ENCODE measurements around the gene BPI.

BPI gene

GRCh38 chr20:38325905-38326304 lies 21.9 kb downstream of the BPI start:
- Histone ChIP-seq H3K27ac (peak overlapping the region; percentile 53), H3K36me3 (peaks cover 98% of the 10 kb centered on the region), H3K4me1 (ENCODE audit: control insufficient read depth in 1 of 2, insufficient read depth in 1 of 2, low read depth in 1 of 2, low read length in 1 of 2) (no peaks in the 10 kb centered on the region), H3K4me3 (ENCODE audit: low read depth in 1 of 2, low read length in 1 of 2) (no peak overlapping the region), H3K9me3 (no peaks in the 10 kb centered on the region), H3K27me3 (no peaks in the 10 kb centered on the region)
- TF ChIP-seq, protein P1, sequence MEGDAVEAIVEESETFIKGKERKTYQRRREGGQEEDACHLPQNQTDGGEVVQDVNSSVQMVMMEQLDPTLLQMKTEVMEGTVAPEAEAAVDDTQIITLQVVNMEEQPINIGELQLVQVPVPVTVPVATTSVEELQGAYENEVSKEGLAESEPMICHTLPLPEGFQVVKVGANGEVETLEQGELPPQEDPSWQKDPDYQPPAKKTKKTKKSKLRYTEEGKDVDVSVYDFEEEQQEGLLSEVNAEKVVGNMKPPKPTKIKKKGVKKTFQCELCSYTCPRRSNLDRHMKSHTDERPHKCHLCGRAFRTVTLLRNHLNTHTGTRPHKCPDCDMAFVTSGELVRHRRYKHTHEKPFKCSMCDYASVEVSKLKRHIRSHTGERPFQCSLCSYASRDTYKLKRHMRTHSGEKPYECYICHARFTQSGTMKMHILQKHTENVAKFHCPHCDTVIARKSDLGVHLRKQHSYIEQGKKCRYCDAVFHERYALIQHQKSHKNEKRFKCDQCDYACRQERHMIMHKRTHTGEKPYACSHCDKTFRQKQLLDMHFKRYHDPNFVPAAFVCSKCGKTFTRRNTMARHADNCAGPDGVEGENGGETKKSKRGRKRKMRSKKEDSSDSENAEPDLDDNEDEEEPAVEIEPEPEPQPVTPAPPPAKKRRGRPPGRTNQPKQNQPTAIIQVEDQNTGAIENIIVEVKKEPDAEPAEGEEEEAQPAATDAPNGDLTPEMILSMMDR (IDR thresholded peaks at IDR 0.05), result no peak

GRCh38 chr20:38326309-38326708 lies 22.4 kb downstream of the BPI start:
- peak overlapping the region; percentile 53 for H3K27ac ChIP-seq
- no peaks in the 10 kb centered on the region for H3K9me3 ChIP-seq
- TF ChIP-seq, protein P1 (IDR thresholded peaks at IDR 0.05), result no peak
- peaks cover 98% of the 10 kb centered on the region for H3K36me3 ChIP-seq
- no peaks in the 10 kb centered on the region for H3K4me1 ChIP-seq (ENCODE audit: control insufficient read depth in 1 of 2, insufficient read depth in 1 of 2, low read depth in 1 of 2, low read length in 1 of 2)
- H3K4me3 ChIP-seq (ENCODE audit: low read depth in 1 of 2, low read length in 1 of 2), result no peak overlapping the region
- no peaks in the 10 kb centered on the region for H3K27me3 ChIP-seq

DNA sequence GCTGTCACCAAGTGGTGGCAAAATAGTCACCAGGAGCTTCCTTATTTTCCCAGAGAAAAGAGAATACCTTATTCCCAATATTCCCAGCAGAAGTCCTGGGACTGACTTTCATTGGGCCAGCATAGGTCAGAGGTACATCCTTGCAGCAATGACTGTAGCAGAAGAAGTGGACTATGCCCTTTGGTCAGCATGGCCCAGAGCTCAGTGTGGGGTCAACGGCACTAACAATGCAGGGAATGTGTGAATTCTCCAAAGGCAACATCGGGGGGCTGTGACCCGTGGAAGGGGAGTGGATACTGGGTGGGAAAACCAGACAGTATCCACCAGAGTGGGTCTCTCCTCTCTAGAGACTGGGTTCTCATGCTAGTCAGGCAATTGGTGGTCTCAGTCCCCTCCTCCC lies 26.7 kb downstream of the BPI start:
- Histone ChIP-seq H3K4me3 (ENCODE audit: low read depth in 1 of 2, low read length in 1 of 2) (no peak overlapping the region), H3K4me1 (ENCODE audit: control insufficient read depth in 1 of 2, insufficient read depth in 1 of 2, low read depth in 1 of 2, low read length in 1 of 2) (no peaks in the 10 kb centered on the region), H3K36me3 (peaks cover 92% of the 10 kb centered on the region), H3K9me3 (no peaks in the 10 kb centered on the region), H3K27me3 (no peaks in the 10 kb centered on the region), H3K27ac (peak overlapping the region; percentile 55)
- TF ChIP-seq, protein P1 (IDR thresholded peaks at IDR 0.05), result no peak

DNA sequence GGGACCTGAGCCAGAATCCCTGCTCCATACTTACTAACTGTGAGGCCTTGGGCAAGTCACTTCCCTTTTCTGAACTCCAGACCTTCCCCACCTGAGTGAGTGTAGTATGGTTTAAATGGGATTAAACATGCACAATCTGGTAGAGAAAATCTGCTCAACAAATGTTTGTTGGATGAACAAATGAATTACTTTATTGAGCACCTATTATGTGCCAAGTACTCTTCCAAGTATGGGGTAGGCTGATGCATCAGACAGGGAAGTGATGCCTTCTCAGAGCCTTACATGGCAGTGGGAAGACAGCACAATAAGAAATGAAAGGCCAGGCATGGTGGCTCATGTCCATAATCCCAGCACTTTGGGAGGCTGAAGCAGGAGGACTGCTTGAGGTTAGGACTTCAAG lies 27.3 kb downstream of the BPI start:
- TF ChIP-seq, protein P1 (IDR thresholded peaks at IDR 0.05), result no peak
- H3K4me3 ChIP-seq (ENCODE audit: low read depth in 1 of 2, low read length in 1 of 2), result no peak overlapping the region
- peaks cover 92% of the 10 kb centered on the region for H3K36me3 ChIP-seq
- H3K9me3 ChIP-seq, result no peaks in the 10 kb centered on the region
- peak overlapping the region; percentile 55 for H3K27ac ChIP-seq
- H3K4me1 ChIP-seq (ENCODE audit: control insufficient read depth in 1 of 2, insufficient read depth in 1 of 2, low read depth in 1 of 2, low read length in 1 of 2), result no peaks in the 10 kb centered on the region
- H3K27me3 ChIP-seq, result no peaks in the 10 kb centered on the region

GRCh38 chr20:38331814-38332213 lies 27.9 kb downstream of the BPI start:
- no peaks in the 10 kb centered on the region for H3K27me3 ChIP-seq
- H3K27ac ChIP-seq, result no peak overlapping the region
- TF ChIP-seq, protein P1 (IDR thresholded peaks at IDR 0.05), result no peak
- H3K4me3 ChIP-seq (ENCODE audit: low read depth in 1 of 2, low read length in 1 of 2), result no peak overlapping the region
- H3K9me3 ChIP-seq, result no peaks in the 10 kb centered on the region
- H3K36me3 ChIP-seq, result peaks cover 92% of the 10 kb centered on the region
- no peaks in the 10 kb centered on the region for H3K4me1 ChIP-seq (ENCODE audit: control insufficient read depth in 1 of 2, insufficient read depth in 1 of 2, low read depth in 1 of 2, low read length in 1 of 2)

GRCh38 chr20:38334016-38334415 lies 30.1 kb downstream of the BPI start:
- Histone ChIP-seq H3K9me3 (no peaks in the 10 kb centered on the region), H3K27ac (no peak overlapping the region), H3K27me3 (no peaks in the 10 kb centered on the region), H3K36me3 (peaks cover 92% of the 10 kb centered on the region), H3K4me3 (ENCODE audit: low read depth in 1 of 2, low read length in 1 of 2) (no peak overlapping the region), H3K4me1 (ENCODE audit: control insufficient read depth in 1 of 2, insufficient read depth in 1 of 2, low read depth in 1 of 2, low read length in 1 of 2) (no peaks in the 10 kb centered on the region)
- TF ChIP-seq, protein P1 (IDR thresholded peaks at IDR 0.05), result no peak
